ENCODE data around the gene UBTD2.

DNA sequence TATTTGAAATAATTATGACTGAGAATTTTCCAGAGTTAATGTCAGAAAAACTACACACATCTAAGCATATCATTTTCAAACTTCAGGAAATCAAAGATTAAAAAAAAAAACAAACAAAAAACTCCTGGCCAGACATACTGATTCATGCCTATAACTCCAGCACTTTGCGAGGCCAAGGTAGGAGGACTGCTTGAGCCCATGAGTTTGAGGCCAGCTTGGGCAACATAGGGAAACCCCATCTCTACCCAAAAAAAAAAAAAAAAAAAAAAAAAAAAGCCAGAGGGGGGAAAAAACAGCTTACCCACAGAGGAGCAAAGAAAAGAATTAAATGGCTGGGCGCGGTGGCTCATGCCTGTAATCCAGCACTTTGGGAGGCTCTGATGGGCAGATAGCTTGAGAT is 67.2 kb downstream of the UBTD2 start:
- TF ChIP-seq, protein P1, sequence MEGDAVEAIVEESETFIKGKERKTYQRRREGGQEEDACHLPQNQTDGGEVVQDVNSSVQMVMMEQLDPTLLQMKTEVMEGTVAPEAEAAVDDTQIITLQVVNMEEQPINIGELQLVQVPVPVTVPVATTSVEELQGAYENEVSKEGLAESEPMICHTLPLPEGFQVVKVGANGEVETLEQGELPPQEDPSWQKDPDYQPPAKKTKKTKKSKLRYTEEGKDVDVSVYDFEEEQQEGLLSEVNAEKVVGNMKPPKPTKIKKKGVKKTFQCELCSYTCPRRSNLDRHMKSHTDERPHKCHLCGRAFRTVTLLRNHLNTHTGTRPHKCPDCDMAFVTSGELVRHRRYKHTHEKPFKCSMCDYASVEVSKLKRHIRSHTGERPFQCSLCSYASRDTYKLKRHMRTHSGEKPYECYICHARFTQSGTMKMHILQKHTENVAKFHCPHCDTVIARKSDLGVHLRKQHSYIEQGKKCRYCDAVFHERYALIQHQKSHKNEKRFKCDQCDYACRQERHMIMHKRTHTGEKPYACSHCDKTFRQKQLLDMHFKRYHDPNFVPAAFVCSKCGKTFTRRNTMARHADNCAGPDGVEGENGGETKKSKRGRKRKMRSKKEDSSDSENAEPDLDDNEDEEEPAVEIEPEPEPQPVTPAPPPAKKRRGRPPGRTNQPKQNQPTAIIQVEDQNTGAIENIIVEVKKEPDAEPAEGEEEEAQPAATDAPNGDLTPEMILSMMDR (conservative IDR thresholded peaks at IDR 0.05; ENCODE audit: low read depth, low read length): no peak
- TF ChIP-seq EZH2 (IDR thresholded peaks at IDR 0.05; ENCODE audit: borderline replicate concordance, low read depth, low read length, poor library complexity, severe bottlenecking): no peak

Measured in A673 (cell line).